Endothelial cell of umbilical vein (primary cell): ENCODE results near the gene AXIN2.

Experiments used
- EZH2 ChIP-seq: IDR thresholded peaks from 2 replicates; pipeline ENCODE4 v1.6.1; 2012; ENCODE audit warnings: borderline replicate concordance, low read depth, mild to moderate bottlenecking, moderate library complexity, low read length, inconsistent platforms; ENCODE audit not compliant: severe bottlenecking
- POLR2A ChIP-seq: IDR thresholded peaks from 2 replicates; pipeline ENCODE4 v1.6.1; 2012; ENCODE audit warnings: low read depth, mild to moderate bottlenecking, control low read depth, low read length
- TF ChIP-seq, protein P1 (sequence below), 2 donors: IDR thresholded peaks; 1 replicate in 1 of 2; 2 replicates in 1 of 2; pipeline ENCODE4 v1.5.1; 2011; ENCODE audit warnings: low read length in 2 of 2, mild to moderate bottlenecking in 2 of 2, moderate library complexity in 2 of 2, control low read depth in 1 of 2, inconsistent platforms in 1 of 2, low read depth in 1 of 2; ENCODE audit not compliant: insufficient read depth in 1 of 2; ENCODE audit errors: extremely low read depth in 1 of 2

GRCh38 chr17:65560628-65561451 is 608 bp downstream of the AXIN2 start:
- TF ChIP-seq, protein P1, sequence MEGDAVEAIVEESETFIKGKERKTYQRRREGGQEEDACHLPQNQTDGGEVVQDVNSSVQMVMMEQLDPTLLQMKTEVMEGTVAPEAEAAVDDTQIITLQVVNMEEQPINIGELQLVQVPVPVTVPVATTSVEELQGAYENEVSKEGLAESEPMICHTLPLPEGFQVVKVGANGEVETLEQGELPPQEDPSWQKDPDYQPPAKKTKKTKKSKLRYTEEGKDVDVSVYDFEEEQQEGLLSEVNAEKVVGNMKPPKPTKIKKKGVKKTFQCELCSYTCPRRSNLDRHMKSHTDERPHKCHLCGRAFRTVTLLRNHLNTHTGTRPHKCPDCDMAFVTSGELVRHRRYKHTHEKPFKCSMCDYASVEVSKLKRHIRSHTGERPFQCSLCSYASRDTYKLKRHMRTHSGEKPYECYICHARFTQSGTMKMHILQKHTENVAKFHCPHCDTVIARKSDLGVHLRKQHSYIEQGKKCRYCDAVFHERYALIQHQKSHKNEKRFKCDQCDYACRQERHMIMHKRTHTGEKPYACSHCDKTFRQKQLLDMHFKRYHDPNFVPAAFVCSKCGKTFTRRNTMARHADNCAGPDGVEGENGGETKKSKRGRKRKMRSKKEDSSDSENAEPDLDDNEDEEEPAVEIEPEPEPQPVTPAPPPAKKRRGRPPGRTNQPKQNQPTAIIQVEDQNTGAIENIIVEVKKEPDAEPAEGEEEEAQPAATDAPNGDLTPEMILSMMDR (IDR thresholded peaks at IDR 0.05; ENCODE audit: extremely low read depth in 1 of 2, insufficient read depth in 1 of 2, low read depth in 1 of 2, low read length in 2 of 2) = no peak
- TF ChIP-seq EZH2 (no peak), POLR2A (no peak)
